ENCODE measurements around the gene IFT43. TPM values are rescaled to one million over a fixed set of nuclear protein-coding genes. Genes with fewer than 3 reads are reported as not detected.

The IFT43 gene
- total and polyA plus RNA-seq, 12 donors = 20.9 to 101 (median 30.2) TPM

GRCh38 chr14:76090616-76091391, 105.2 kb downstream of the IFT43 start:
- Histone ChIP-seq H3K27ac (no peak overlapping the region), H3K36me3 (replicated peaks in 1 of 2) (no peaks in the 10 kb centered on the region), H3K27me3 (no peaks in the 10 kb centered on the region), H3K4me3 (no peak overlapping the region), H3K9me3 (replicated peaks in 1 of 3) (no peaks in the 10 kb centered on the region), H3K4me1 (replicated peaks in 1 of 2) (no peaks in the 10 kb centered on the region)
- DNase-seq = no peak
- intact Hi-C loops (cut with DNase I) = no loop called here
- 76 to 80% (median 78%) methylated on average over 14 to 16 of the region's 16 CpGs for WGBS, 4 donors
- TF ChIP-seq POLR2A (IDR thresholded peaks at IDR 0.05) (no peak), CTCF (IDR thresholded peaks at IDR 0.05) (no peak)

- Histone ChIP-seq H3K4me1 (replicated peaks in 1 of 2) (no peaks in the 10 kb centered on the region), H3K36me3 (replicated peaks in 1 of 2) (no peaks in the 10 kb centered on the region), H3K27ac (no peak overlapping the region), H3K4me3 (no peak overlapping the region), H3K27me3 (no peaks in the 10 kb centered on the region), H3K9me3 (replicated peaks in 1 of 3) (no peaks in the 10 kb centered on the region)
- WGBS, 4 donors = 77 to 86% (median 83%) methylated on average over 2 of the region's 2 CpGs
- TF ChIP-seq CTCF (IDR thresholded peaks at IDR 0.05) = no peak
- TF ChIP-seq POLR2A (IDR thresholded peaks at IDR 0.05) = no peak
- intact Hi-C loops (cut with DNase I) = no loop called here
- no peak for DNase-seq
These were observed 107.5 kb downstream of the IFT43 start for GRCh38 chr14:76093077-76093476.

GRCh38 chr14:76096257-76096656, 110.7 kb downstream of the IFT43 start:
- WGBS, 4 donors = 79 to 87% (median 82%) methylated on average over 5 of the region's 5 CpGs

GRCh38 chr14:76097547-76097946, 112.0 kb downstream of the IFT43 start:
- Histone ChIP-seq H3K4me1 (replicated peaks in 1 of 2) (no peaks in the 10 kb centered on the region), H3K9me3 (replicated peaks in 1 of 3) (no peaks in the 10 kb centered on the region), H3K36me3 (replicated peaks in 1 of 2) (no peaks in the 10 kb centered on the region), H3K27me3 (no peaks in the 10 kb centered on the region), H3K27ac (no peak overlapping the region), H3K4me3 (no peak overlapping the region)
- TF ChIP-seq POLR2A (IDR thresholded peaks at IDR 0.05) (no peak), CTCF (IDR thresholded peaks at IDR 0.05) (no peak)
- WGBS, 4 donors = 85 to 88% (median 87%) methylated on average over 6 to 7 of the region's 7 CpGs
- intact Hi-C loops (cut with DNase I) = no loop called here
- DNase-seq = no peak

More at GRCh38 chr14:76096257-76096656, 110.7 kb downstream of the IFT43 start:
- H3K36me3 ChIP-seq (replicated peaks in 1 of 2) = no peaks in the 10 kb centered on the region
- no peaks in the 10 kb centered on the region for H3K9me3 ChIP-seq (replicated peaks in 1 of 3)
- no peak overlapping the region for H3K4me3 ChIP-seq
- H3K27ac ChIP-seq = no peak overlapping the region
- no peak for DNase-seq
- intact Hi-C loops (cut with DNase I) = no loop called here
- H3K4me1 ChIP-seq (replicated peaks in 1 of 2) = no peaks in the 10 kb centered on the region
- TF ChIP-seq POLR2A (IDR thresholded peaks at IDR 0.05) (no peak), CTCF (IDR thresholded peaks at IDR 0.05) (no peak)
- no peaks in the 10 kb centered on the region for H3K27me3 ChIP-seq
